ENCODE data around the gene NPW.

NPW gene

GRCh38 chr16:2035431-2036199 is 16.0 kb downstream of the NPW start:
- H3K4me3 ChIP-seq (ENCODE audit: low read length): no peak overlapping the region
- H3K9me3 ChIP-seq (ENCODE audit: low read length): no peaks in the 10 kb centered on the region
- H2AFZ ChIP-seq (ENCODE audit: low read depth, low read length): no peak overlapping the region
- no peaks in the 10 kb centered on the region for H3K36me3 ChIP-seq (ENCODE audit: insufficient read depth, low read length)
- H3K4me1 ChIP-seq (ENCODE audit: insufficient read depth, low read length): peaks cover 14% of the 10 kb centered on the region
- H3K27me3 ChIP-seq (ENCODE audit: insufficient read depth, low read length): no peaks in the 10 kb centered on the region

- Histone ChIP-seq H3K4me3 (ENCODE audit: low read length) (no peak overlapping the region), H3K4me1 (ENCODE audit: insufficient read depth, low read length) (peaks cover 14% of the 10 kb centered on the region), H3K9me3 (ENCODE audit: low read length) (no peaks in the 10 kb centered on the region), H2AFZ (ENCODE audit: low read depth, low read length) (no peak overlapping the region), H3K27me3 (ENCODE audit: insufficient read depth, low read length) (no peaks in the 10 kb centered on the region), H3K36me3 (ENCODE audit: insufficient read depth, low read length) (no peaks in the 10 kb centered on the region)
Measured at GRCh38 chr16:2036200-2036966, 16.8 kb downstream of the NPW start.

- Histone ChIP-seq H3K9me3 (ENCODE audit: low read length) (no peaks in the 10 kb centered on the region), H3K4me1 (ENCODE audit: insufficient read depth, low read length) (peaks cover 14% of the 10 kb centered on the region), H3K36me3 (ENCODE audit: insufficient read depth, low read length) (no peaks in the 10 kb centered on the region), H2AFZ (ENCODE audit: low read depth, low read length) (no peak overlapping the region), H3K27me3 (ENCODE audit: insufficient read depth, low read length) (no peaks in the 10 kb centered on the region), H3K4me3 (ENCODE audit: low read length) (no peak overlapping the region)
Measured at GRCh38 chr16:2037115-2037514, 17.5 kb downstream of the NPW start.

GRCh38 chr16:2037647-2038381 is 18.2 kb downstream of the NPW start:
- Histone ChIP-seq H3K4me1 (ENCODE audit: insufficient read depth, low read length) (peaks cover 14% of the 10 kb centered on the region), H3K27me3 (ENCODE audit: insufficient read depth, low read length) (no peaks in the 10 kb centered on the region), H3K4me3 (ENCODE audit: low read length) (no peak overlapping the region), H3K36me3 (ENCODE audit: insufficient read depth, low read length) (no peaks in the 10 kb centered on the region), H3K9me3 (ENCODE audit: low read length) (no peaks in the 10 kb centered on the region), H2AFZ (ENCODE audit: low read depth, low read length) (no peak overlapping the region)

GRCh38 chr16:2038382-2039231 is 19.0 kb downstream of the NPW start:
- no peak overlapping the region for H3K4me3 ChIP-seq (ENCODE audit: low read length)
- no peak overlapping the region for H2AFZ ChIP-seq (ENCODE audit: low read depth, low read length)
- H3K4me1 ChIP-seq (ENCODE audit: insufficient read depth, low read length): peaks cover 9% of the 10 kb centered on the region
- no peaks in the 10 kb centered on the region for H3K36me3 ChIP-seq (ENCODE audit: insufficient read depth, low read length)
- H3K9me3 ChIP-seq (ENCODE audit: low read length): no peaks in the 10 kb centered on the region
- H3K27me3 ChIP-seq (ENCODE audit: insufficient read depth, low read length): no peaks in the 10 kb centered on the region

- H2AFZ ChIP-seq (ENCODE audit: low read depth, low read length): no peak overlapping the region
- H3K9me3 ChIP-seq (ENCODE audit: low read length): no peaks in the 10 kb centered on the region
- no peaks in the 10 kb centered on the region for H3K27me3 ChIP-seq (ENCODE audit: insufficient read depth, low read length)
- H3K36me3 ChIP-seq (ENCODE audit: insufficient read depth, low read length): no peaks in the 10 kb centered on the region
- H3K4me1 ChIP-seq (ENCODE audit: insufficient read depth, low read length): peaks cover 4% of the 10 kb centered on the region
- H3K4me3 ChIP-seq (ENCODE audit: low read length): no peak overlapping the region
Measured at GRCh38 chr16:2039274-2040031, 19.9 kb downstream of the NPW start.

GRCh38 chr16:2040041-2040786 is 20.6 kb downstream of the NPW start:
- no peak overlapping the region for H3K4me3 ChIP-seq (ENCODE audit: low read length)
- H2AFZ ChIP-seq (ENCODE audit: low read depth, low read length): no peak overlapping the region
- no peaks in the 10 kb centered on the region for H3K36me3 ChIP-seq (ENCODE audit: insufficient read depth, low read length)
- no peaks in the 10 kb centered on the region for H3K27me3 ChIP-seq (ENCODE audit: insufficient read depth, low read length)
- no peaks in the 10 kb centered on the region for H3K9me3 ChIP-seq (ENCODE audit: low read length)
- peaks cover 4% of the 10 kb centered on the region for H3K4me1 ChIP-seq (ENCODE audit: insufficient read depth, low read length)

- Histone ChIP-seq H3K36me3 (ENCODE audit: insufficient read depth, low read length) (no peaks in the 10 kb centered on the region), H3K27me3 (ENCODE audit: insufficient read depth, low read length) (no peaks in the 10 kb centered on the region), H3K4me3 (ENCODE audit: low read length) (no peak overlapping the region), H2AFZ (ENCODE audit: low read depth, low read length) (no peak overlapping the region), H3K4me1 (ENCODE audit: insufficient read depth, low read length) (peaks cover 1% of the 10 kb centered on the region), H3K9me3 (ENCODE audit: low read length) (no peaks in the 10 kb centered on the region)
Measured at GRCh38 chr16:2040787-2041522, 21.4 kb downstream of the NPW start.

- no peak overlapping the region for H3K4me3 ChIP-seq (ENCODE audit: low read length)
- peaks cover 6% of the 10 kb centered on the region for H3K4me1 ChIP-seq (ENCODE audit: insufficient read depth, low read length)
- no peak overlapping the region for H2AFZ ChIP-seq (ENCODE audit: low read depth, low read length)
- no peaks in the 10 kb centered on the region for H3K9me3 ChIP-seq (ENCODE audit: low read length)
- no peaks in the 10 kb centered on the region for H3K36me3 ChIP-seq (ENCODE audit: insufficient read depth, low read length)
- H3K27me3 ChIP-seq (ENCODE audit: insufficient read depth, low read length): no peaks in the 10 kb centered on the region
Measured at GRCh38 chr16:2042171-2042985, 22.8 kb downstream of the NPW start.

GRCh38 chr16:2042986-2043666 is 23.5 kb downstream of the NPW start:
- H3K4me3 ChIP-seq (ENCODE audit: low read length): no peak overlapping the region
- no peaks in the 10 kb centered on the region for H3K36me3 ChIP-seq (ENCODE audit: insufficient read depth, low read length)
- no peak overlapping the region for H2AFZ ChIP-seq (ENCODE audit: low read depth, low read length)
- no peaks in the 10 kb centered on the region for H3K9me3 ChIP-seq (ENCODE audit: low read length)
- H3K4me1 ChIP-seq (ENCODE audit: insufficient read depth, low read length): peaks cover 6% of the 10 kb centered on the region
- no peaks in the 10 kb centered on the region for H3K27me3 ChIP-seq (ENCODE audit: insufficient read depth, low read length)

All from neuron (in vitro differentiated cells).